CD4-positive, alpha-beta memory T cell (primary cell): ENCODE results near the gene MACROD2. TPM values are rescaled to one million over a fixed set of nuclear protein-coding genes. Genes with fewer than 3 reads are reported as not detected.

ENCODE experiments used
- CTCF ChIA-PET: fragments of 350-600 bp; sonication (Branson Sonifier 250); formaldehyde crosslinking; loops from one replicate; lab custom pipeline; 2021; ENCODE audit warnings: inconsistent platforms; ENCODE audit not compliant: partially characterized antibody; lab: Charles Lee
- POLR2A ChIA-PET: fragments of 350-600 bp; sonication (Branson Sonifier 250); formaldehyde crosslinking; loops from one replicate; lab custom pipeline; 2021; ENCODE audit not compliant: partially characterized antibody; lab: Charles Lee
- DNase-seq, 5 donors: peaks; one replicate each; pipeline versions ENCODE4 v3.0.0 to v3.0.0-alpha.2; 2020 to 2022; ENCODE audit warnings: mixed read lengths in 1 of 5
- H3K27ac ChIP-seq: one replicate; pipeline ENCODE4 v1.7.0; 2013; ENCODE audit warnings: low read depth, low read length
- H3K27me3 ChIP-seq: 2 replicates; pipeline ENCODE4 v1.7.0; 2013; ENCODE audit warnings: mild to moderate bottlenecking, low read length, moderate library complexity; ENCODE audit not compliant: insufficient read depth
- H3K36me3 ChIP-seq: 2 replicates; pipeline ENCODE4 v1.7.0; 2013; ENCODE audit warnings: mild to moderate bottlenecking, low read length, moderate library complexity; ENCODE audit not compliant: insufficient read depth
- H3K4me1 ChIP-seq: 2 replicates; pipeline ENCODE4 v1.7.0; 2013; ENCODE audit warnings: mild to moderate bottlenecking, low read length, moderate library complexity; ENCODE audit not compliant: insufficient read depth
- H3K4me3 ChIP-seq, 2 donors: one replicate each; pipeline ENCODE4 v1.7.0; 2013; ENCODE audit warnings: low read length in 2 of 2, mild to moderate bottlenecking in 1 of 2
- H3K9me3 ChIP-seq, 2 donors: one replicate each; pipeline ENCODE4 v1.7.0; 2013; ENCODE audit warnings: low read length in 2 of 2, control low read depth in 1 of 2; ENCODE audit not compliant: control insufficient read depth in 1 of 2
- H3K27ac Mint-ChIP-seq, 7 donors: one replicate each; pipeline ENCODE4 v1.8.0; 2020 to 2021; ENCODE audit warnings: mixed read lengths in 7 of 7, mild to moderate bottlenecking in 6 of 7, inconsistent platforms in 3 of 7, moderate library complexity in 3 of 7
- H3K27me3 Mint-ChIP-seq, 2 donors: one replicate each; pipeline ENCODE4 v1.8.0; 2020 to 2021; ENCODE audit warnings: mixed read lengths in 2 of 2
- H3K36me3 Mint-ChIP-seq, 2 donors: one replicate each; pipeline ENCODE4 v1.8.0; 2020 to 2021; ENCODE audit warnings: mixed read lengths in 2 of 2, inconsistent platforms in 1 of 2, mild to moderate bottlenecking in 1 of 2
- H3K4me1 Mint-ChIP-seq, 4 donors: one replicate each; pipeline ENCODE4 v1.8.0; 2020 to 2021; ENCODE audit warnings: mixed read lengths in 4 of 4, mild to moderate bottlenecking in 1 of 4
- H3K4me3 Mint-ChIP-seq, 8 donors: one replicate each; pipeline ENCODE4 v1.8.0; 2020 to 2021; ENCODE audit warnings: mixed read lengths in 8 of 8, mild to moderate bottlenecking in 7 of 8, moderate library complexity in 6 of 8, inconsistent platforms in 3 of 8
- H3K9me3 Mint-ChIP-seq, 8 donors: one replicate each; pipeline ENCODE4 v1.8.0; 2020 to 2021; ENCODE audit warnings: mixed read lengths in 8 of 8, mild to moderate bottlenecking in 5 of 8, inconsistent platforms in 3 of 8, moderate library complexity in 1 of 8
- intact Hi-C: fragments of 100-400 bp; cut with micrococcal nuclease; formaldehyde crosslinking; loops from one replicate; pipeline ENCODE4 v1.15.1; 2023
- polyA plus RNA-seq, 2 donors: library from polyadenylated mRNA; unstranded; fragments of 300-500 nt; fragmentation: Illumina TruSeq; gene quantifications; one replicate each; pipeline ENCODE4 v1.2.3, GENCODE V29; 2021
- total RNA-seq, 2 experiments: library from RNA; stranded (reverse); gene quantifications; one replicate each; pipeline ENCODE4 v1.2.3, GENCODE V29; 2021

Gene MACROD2
- total and polyA plus RNA-seq, 4 experiments from 2014 or later = not detected

DNA sequence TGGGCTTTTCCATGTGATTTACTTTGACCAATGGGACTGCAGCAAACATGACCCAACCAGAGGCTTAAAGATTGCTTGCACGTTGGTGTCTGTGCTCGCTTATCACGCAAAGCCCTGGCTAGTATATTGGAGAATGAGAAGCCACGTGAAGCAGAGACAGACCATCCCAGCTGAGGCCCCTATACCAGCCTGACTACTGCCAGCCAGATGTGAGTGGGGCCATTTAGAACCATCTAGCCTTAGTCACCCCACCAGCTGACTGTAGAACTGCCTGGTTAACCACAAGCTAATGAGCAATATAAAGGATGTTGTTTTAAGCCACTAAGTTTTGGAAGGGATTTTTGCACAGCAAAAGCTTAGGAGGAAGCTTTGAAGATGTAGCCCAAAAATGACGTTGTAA is 74.5 kb downstream of the MACROD2 start:
- Histone ChIP-seq H3K27me3 (no peaks in the 10 kb centered on the region), H3K4me3 (no peak overlapping the region), H3K36me3 (no peaks in the 10 kb centered on the region), H3K27ac (no peak overlapping the region), H3K4me1 (no peaks in the 10 kb centered on the region), H3K9me3 (no peaks in the 10 kb centered on the region)
- POLR2A ChIA-PET = no interaction called here
- intact Hi-C loops = no loop called here
- Mint-ChIP-seq H3K27me3 (no peaks in the 10 kb centered on the region), H3K36me3 (no peaks in the 10 kb centered on the region), H3K4me1 (no peaks in the 10 kb centered on the region), H3K9me3 (peaks cover 0 to 7% (median 2%) of the 10 kb centered on the region in 8 donors), H3K27ac (no peak overlapping the region), H3K4me3 (no peak overlapping the region)
- no peak for DNase-seq
- CTCF ChIA-PET = no interaction called here

GRCh38 chr20:14093652-14094051 is 98.3 kb downstream of the MACROD2 start:
- H3K27ac Mint-ChIP-seq = no peak overlapping the region
- Histone ChIP-seq H3K4me3 (no peak overlapping the region), H3K4me1 (no peaks in the 10 kb centered on the region), H3K9me3 (no peaks in the 10 kb centered on the region), H3K27me3 (no peaks in the 10 kb centered on the region), H3K36me3 (no peaks in the 10 kb centered on the region), H3K27ac (no peak overlapping the region)
- H3K9me3 Mint-ChIP-seq = peaks cover 0 to 9% (median 1%) of the 10 kb centered on the region in 8 donors
- H3K4me1 Mint-ChIP-seq = no peaks in the 10 kb centered on the region
- no peaks in the 10 kb centered on the region for H3K36me3 Mint-ChIP-seq
- intact Hi-C loops = no loop called here
- no peak for DNase-seq
- CTCF ChIA-PET = no interaction called here
- POLR2A ChIA-PET = no interaction called here
- no peak overlapping the region for H3K4me3 Mint-ChIP-seq
- no peaks in the 10 kb centered on the region for H3K27me3 Mint-ChIP-seq

DNA sequence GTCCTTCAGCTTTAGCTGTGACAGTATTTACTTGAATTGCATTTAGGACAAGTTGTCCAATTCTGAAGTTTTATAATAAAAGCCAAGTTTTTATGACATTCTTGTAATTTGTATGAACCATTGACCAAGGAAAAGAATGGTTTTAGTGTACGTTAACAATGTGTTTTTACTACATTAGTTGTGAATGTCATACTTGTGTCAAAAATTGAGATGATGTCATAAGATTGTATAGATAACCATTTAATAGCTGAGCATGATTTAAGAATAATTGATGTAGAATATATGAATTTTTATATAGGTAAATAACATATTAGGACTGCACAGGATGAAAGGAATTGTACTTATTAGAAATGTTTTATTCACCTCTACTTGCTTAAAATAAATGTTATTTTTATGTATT is 102.9 kb downstream of the MACROD2 start:
- no peak for DNase-seq
- H3K27ac ChIP-seq = no peak overlapping the region
- Mint-ChIP-seq H3K4me1 (no peaks in the 10 kb centered on the region), H3K27ac (no peak overlapping the region), H3K9me3 (peaks cover 0 to 7% (median 1%) of the 10 kb centered on the region in 8 donors), H3K4me3 (no peak overlapping the region), H3K36me3 (no peaks in the 10 kb centered on the region), H3K27me3 (no peaks in the 10 kb centered on the region)
- H3K9me3 ChIP-seq = no peaks in the 10 kb centered on the region
- ChIA-PET CTCF (no interaction called here), POLR2A (no interaction called here)
- no peaks in the 10 kb centered on the region for H3K27me3 ChIP-seq
- no peak overlapping the region for H3K4me3 ChIP-seq
- no peaks in the 10 kb centered on the region for H3K36me3 ChIP-seq
- no peaks in the 10 kb centered on the region for H3K4me1 ChIP-seq
- intact Hi-C loops = no loop called here

- POLR2A ChIA-PET = no interaction called here
- no peak for DNase-seq
- H3K36me3 Mint-ChIP-seq = no peaks in the 10 kb centered on the region
Measured at GRCh38 chr20:14113416-14113815, 118.1 kb downstream of the MACROD2 start.

DNA sequence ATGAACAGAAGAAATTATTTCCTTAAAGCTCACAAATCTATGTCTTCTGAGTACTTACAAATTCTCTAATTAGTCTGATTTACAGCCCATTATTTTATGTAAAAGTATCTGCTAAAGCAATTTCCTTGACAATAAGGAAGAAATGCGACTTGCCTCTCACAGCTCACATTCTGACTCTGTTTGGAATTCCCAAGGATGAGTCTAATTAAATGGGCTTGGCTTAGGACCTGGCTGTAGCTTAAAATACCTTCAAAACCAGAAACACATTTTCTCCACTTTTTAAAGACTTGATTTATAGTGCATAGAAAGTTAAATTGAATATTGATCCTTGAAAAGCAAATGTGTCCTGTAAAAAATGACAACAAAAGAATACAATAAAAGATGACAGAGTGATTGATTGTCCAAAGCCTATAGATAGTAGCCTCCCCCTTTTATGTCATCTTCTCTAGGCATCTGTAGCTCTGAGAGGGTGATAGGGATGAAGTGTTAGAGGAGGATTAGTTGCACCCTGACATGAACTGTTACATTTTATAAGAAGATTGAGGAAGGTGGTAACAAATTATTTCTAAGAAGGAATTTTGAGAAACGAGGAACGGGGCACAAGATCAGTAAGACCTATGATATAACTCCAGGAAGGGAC is 118.9 kb downstream of the MACROD2 start:
- intact Hi-C loops = no loop called here

More at GRCh38 chr20:14113416-14113815, 118.1 kb downstream of the MACROD2 start:
- Histone ChIP-seq H3K27me3 (no peaks in the 10 kb centered on the region), H3K36me3 (no peaks in the 10 kb centered on the region), H3K27ac (no peak overlapping the region), H3K9me3 (no peaks in the 10 kb centered on the region), H3K4me3 (no peak overlapping the region), H3K4me1 (no peaks in the 10 kb centered on the region)
- CTCF ChIA-PET = no interaction called here
- Mint-ChIP-seq H3K4me1 (no peaks in the 10 kb centered on the region), H3K27me3 (no peaks in the 10 kb centered on the region), H3K9me3 (peaks cover 0 to 27% (median 9%) of the 10 kb centered on the region in 8 donors), H3K4me3 (no peak overlapping the region), H3K27ac (no peak overlapping the region)
- intact Hi-C loops = no loop called here

GRCh38 chr20:14116037-14116436 is 120.7 kb downstream of the MACROD2 start:
- H3K9me3 ChIP-seq = no peaks in the 10 kb centered on the region
- H3K36me3 Mint-ChIP-seq = no peaks in the 10 kb centered on the region

More for the DNA sequence above, 118.9 kb downstream of the MACROD2 start:
- Histone ChIP-seq H3K4me3 (no peak overlapping the region), H3K4me1 (no peaks in the 10 kb centered on the region), H3K9me3 (no peaks in the 10 kb centered on the region), H3K27ac (no peak overlapping the region), H3K36me3 (no peaks in the 10 kb centered on the region), H3K27me3 (no peaks in the 10 kb centered on the region)
- no peaks in the 10 kb centered on the region for H3K27me3 Mint-ChIP-seq
- H3K27ac Mint-ChIP-seq = no peak overlapping the region
- H3K9me3 Mint-ChIP-seq = peaks cover 0 to 27% (median 7%) of the 10 kb centered on the region in 8 donors
- DNase-seq = no peak
- no peaks in the 10 kb centered on the region for H3K36me3 Mint-ChIP-seq
- no peak overlapping the region for H3K4me3 Mint-ChIP-seq
- CTCF ChIA-PET = no interaction called here
- POLR2A ChIA-PET = no interaction called here
- no peaks in the 10 kb centered on the region for H3K4me1 Mint-ChIP-seq

GRCh38 chr20:14117768-14118167 is 122.5 kb downstream of the MACROD2 start:
- Mint-ChIP-seq H3K27me3 (no peaks in the 10 kb centered on the region), H3K4me1 (no peaks in the 10 kb centered on the region), H3K27ac (no peak overlapping the region), H3K36me3 (no peaks in the 10 kb centered on the region), H3K9me3 (peaks cover 0 to 19% (median 4%) of the 10 kb centered on the region in 8 donors), H3K4me3 (no peak overlapping the region)
- Histone ChIP-seq H3K9me3 (no peaks in the 10 kb centered on the region), H3K27me3 (no peaks in the 10 kb centered on the region), H3K27ac (no peak overlapping the region), H3K4me3 (no peak overlapping the region), H3K36me3 (no peaks in the 10 kb centered on the region), H3K4me1 (no peaks in the 10 kb centered on the region)
- ChIA-PET CTCF (no interaction called here), POLR2A (no interaction called here)
- DNase-seq = no peak
- intact Hi-C loops = no loop called here

More at GRCh38 chr20:14116037-14116436, 120.7 kb downstream of the MACROD2 start:
- no peak overlapping the region for H3K4me3 ChIP-seq
- no peaks in the 10 kb centered on the region for H3K4me1 ChIP-seq
- ChIA-PET POLR2A (no interaction called here), CTCF (no interaction called here)
- DNase-seq = no peak
- H3K4me1 Mint-ChIP-seq = no peaks in the 10 kb centered on the region
- H3K4me3 Mint-ChIP-seq = no peak overlapping the region
- H3K27me3 Mint-ChIP-seq = no peaks in the 10 kb centered on the region
- no peak overlapping the region for H3K27ac Mint-ChIP-seq
- peaks cover 0 to 19% (median 4%) of the 10 kb centered on the region in 8 donors for H3K9me3 Mint-ChIP-seq
- no peak overlapping the region for H3K27ac ChIP-seq
- H3K27me3 ChIP-seq = no peaks in the 10 kb centered on the region
- H3K36me3 ChIP-seq = no peaks in the 10 kb centered on the region
- intact Hi-C loops = no loop called here
